H1 (cell line): ENCODE measurements around the gene GRIK1. TPM values are rescaled to one million over a fixed set of nuclear protein-coding genes. Genes with fewer than 3 reads are reported as not detected.

ENCODE experiments used
- CTCF ChIA-PET: fragments of 300-600 bp; sonication (Branson Sonifier 250); formaldehyde crosslinking; loops from one replicate; lab custom pipeline; 2021; ENCODE audit not compliant: partially characterized antibody; lab: Charles Lee
- POLR2A ChIA-PET: fragments of 300-600 bp; sonication (Branson Sonifier 250); formaldehyde crosslinking; loops from one replicate; lab custom pipeline; 2021; ENCODE audit warnings: inconsistent platforms; ENCODE audit not compliant: partially characterized antibody; lab: Charles Lee
- DNase-seq, 2 experiments: peaks; one replicate each; pipeline versions ENCODE4 v3.0.0 to v3.0.0-alpha.2; 2010 to 2022; ENCODE audit warnings: low spot score in 2 of 2, low read depth in 1 of 2, mixed read lengths in 1 of 2
- FAIRE-seq: peaks from 2 replicates; lab custom pipeline; 2011; peaks lifted over from hg19 to GRCh38; lab: Jason Lieb, UNC
- H2AFZ ChIP-seq: 2 replicates; pipeline ENCODE4 v1.8.1; 2012; ENCODE audit warnings: low read length, inconsistent platforms
- H2AK5ac ChIP-seq: 2 replicates; pipeline ENCODE4 v1.6.1; 2013; ENCODE audit warnings: low read depth, low read length
- H2BK120ac ChIP-seq: replicated peaks from 2 replicates; pipeline ENCODE3; 2013; ENCODE audit warnings: low read depth, low read length, inconsistent platforms
- H2BK12ac ChIP-seq: 2 replicates; pipeline ENCODE4 v1.6.1; 2013; ENCODE audit warnings: low read depth, low read length
- H2BK15ac ChIP-seq: 2 replicates; pipeline ENCODE4 v1.6.1; 2013; ENCODE audit warnings: low read length
- H2BK20ac ChIP-seq: 2 replicates; pipeline ENCODE4 v1.6.1; 2013; ENCODE audit warnings: low read length
- H2BK5ac ChIP-seq: 2 replicates; pipeline ENCODE4 v1.6.1; 2013; ENCODE audit warnings: low read depth, low read length
- H3K14ac ChIP-seq: 2 replicates; pipeline ENCODE4 v1.6.1; 2013; ENCODE audit warnings: inconsistent platforms; ENCODE audit not compliant: insufficient read length
- H3K18ac ChIP-seq: 2 replicates; pipeline ENCODE4 v1.6.1; 2013; ENCODE audit warnings: low read length; ENCODE audit errors: extremely low read depth
- H3K23ac ChIP-seq: 2 replicates; pipeline ENCODE4 v1.6.1; 2013; ENCODE audit warnings: inconsistent platforms; ENCODE audit not compliant: insufficient read length
- H3K23me2 ChIP-seq: 2 replicates; pipeline ENCODE4 v1.6.1; 2013; ENCODE audit warnings: low read depth, low read length
- H3K27ac ChIP-seq: 2 replicates; pipeline ENCODE4 v1.6.1; 2011; ENCODE audit warnings: low read depth, low read length, inconsistent platforms
- H3K27me3 ChIP-seq, 4 experiments: replicated peaks in 1 of 4; 1 replicate in 1 of 4; 2 replicates in 3 of 4; pipeline versions ENCODE4 v1.6.1 to v1.8.1; 2011 to 2013; ENCODE audit warnings: low read length in 3 of 4, mild to moderate bottlenecking in 3 of 4, inconsistent platforms in 2 of 4, mixed read lengths in 2 of 4, moderate library complexity in 1 of 4; ENCODE audit not compliant: control insufficient read depth in 3 of 4, insufficient read depth in 3 of 4; ENCODE audit errors: extremely low read depth in 1 of 4
- H3K36me3 ChIP-seq, 4 experiments: 2 replicates each; pipeline versions ENCODE4 v1.6.1 to v1.8.1; 2011 to 2013; ENCODE audit warnings: mild to moderate bottlenecking in 4 of 4, low read length in 3 of 4, moderate library complexity in 2 of 4, control low read depth in 1 of 4, inconsistent platforms in 1 of 4; ENCODE audit not compliant: insufficient read depth in 4 of 4, control insufficient read depth in 2 of 4
- H3K4ac ChIP-seq: replicated peaks from 2 replicates; pipeline ENCODE3; 2013; ENCODE audit warnings: low read length, low read depth, mixed read lengths, inconsistent platforms; ENCODE audit not compliant: insufficient read length
- H3K4me1 ChIP-seq, 4 experiments: replicated peaks in 1 of 4; 1 replicate in 1 of 4; 2 replicates in 3 of 4; pipeline versions ENCODE4 v1.6.1 to v1.8.1; 2011 to 2013; ENCODE audit warnings: low read length in 3 of 4, inconsistent platforms in 2 of 4, mixed read lengths in 1 of 4; ENCODE audit not compliant: insufficient read depth in 4 of 4, control insufficient read depth in 3 of 4
- H3K4me2 ChIP-seq, 2 experiments: 2 replicates each; pipeline versions ENCODE4 v1.6.1 to v1.8.1; 2011 to 2013; ENCODE audit warnings: low read depth in 2 of 2, low read length in 2 of 2, control low read depth in 1 of 2, inconsistent platforms in 1 of 2, mild to moderate bottlenecking in 1 of 2; ENCODE audit not compliant: insufficient read depth in 1 of 2
- H3K4me3 ChIP-seq, 4 experiments: fragments of 200-600, 300-600 bp in 1 of 4; sonication (generic), shearing (Covaris generic), sonication (Bioruptor Twin) in 1 of 4; 2 replicates each; pipeline versions ENCODE4 v1.5.1 to v1.8.1; 2011 to 2016; ENCODE audit warnings: low read length in 4 of 4, low read depth in 3 of 4, control low read depth in 2 of 4, inconsistent platforms in 2 of 4, mild to moderate bottlenecking in 2 of 4, mixed read lengths in 1 of 4, moderate library complexity in 1 of 4; ENCODE audit not compliant: insufficient read depth in 2 of 4; ENCODE audit errors: extremely low read depth in 1 of 4
- H3K56ac ChIP-seq: replicated peaks from 2 replicates; pipeline ENCODE3; 2013; ENCODE audit warnings: low read depth, mild to moderate bottlenecking, mixed read lengths, low read length, inconsistent platforms; ENCODE audit not compliant: insufficient read length
- H3K79me1 ChIP-seq: 2 replicates; pipeline ENCODE4 v1.6.1; 2013; ENCODE audit warnings: low read depth, low read length, control low read depth
- H3K79me2 ChIP-seq, 2 experiments: 2 replicates each; pipeline versions ENCODE4 v1.6.1 to v1.8.1; 2012 to 2013; ENCODE audit warnings: low read length in 2 of 2, mild to moderate bottlenecking in 2 of 2, inconsistent platforms in 1 of 2; ENCODE audit not compliant: insufficient read depth in 2 of 2, control insufficient read depth in 1 of 2
- H3K9ac ChIP-seq, 4 experiments: replicated peaks in 1 of 4; 1 replicate in 1 of 4; 2 replicates in 3 of 4; pipeline versions ENCODE4 v1.6.1 to v1.8.1; 2011 to 2013; ENCODE audit warnings: low read depth in 3 of 4, low read length in 3 of 4, control low read depth in 2 of 4, mild to moderate bottlenecking in 2 of 4, moderate library complexity in 2 of 4, inconsistent platforms in 1 of 4; ENCODE audit errors: extremely low read depth in 1 of 4
- H3K9me3 ChIP-seq, 2 experiments: 2 replicates each; pipeline versions ENCODE4 v1.6.1 to v1.8.1; 2012 to 2013; ENCODE audit warnings: mild to moderate bottlenecking in 2 of 2, moderate library complexity in 2 of 2, control low read depth in 1 of 2, inconsistent platforms in 1 of 2, low read depth in 1 of 2, low read length in 1 of 2, mixed read lengths in 1 of 2; ENCODE audit not compliant: insufficient read depth in 2 of 2
- H4K20me1 ChIP-seq, 2 experiments: replicated peaks in 1 of 2; 2 replicates each; pipeline versions ENCODE3 to v1.8.1; 2011 to 2013; ENCODE audit warnings: inconsistent platforms in 2 of 2, low read length in 2 of 2, mild to moderate bottlenecking in 1 of 2; ENCODE audit not compliant: insufficient read depth in 2 of 2, control insufficient read depth in 1 of 2
- H4K5ac ChIP-seq: 2 replicates; pipeline ENCODE4 v1.6.1; 2013; ENCODE audit warnings: low read length, low read depth, mixed read lengths, inconsistent platforms; ENCODE audit not compliant: insufficient read length
- H4K8ac ChIP-seq: 2 replicates; pipeline ENCODE4 v1.8.0; 2013; ENCODE audit warnings: mild to moderate bottlenecking, moderate library complexity, low read length, inconsistent platforms; ENCODE audit not compliant: insufficient read depth; ENCODE audit errors: extremely low read depth
- H4K91ac ChIP-seq: replicated peaks from 2 replicates; pipeline ENCODE3; 2013; ENCODE audit warnings: low read length, mixed read lengths, inconsistent platforms; ENCODE audit not compliant: insufficient read length
- ATF3 ChIP-seq: IDR thresholded peaks from 2 replicates; pipeline ENCODE4 v1.6.1; 2011; ENCODE audit warnings: low read depth, mild to moderate bottlenecking, low read length; ENCODE audit not compliant: insufficient read depth
- CBX5 ChIP-seq: fragments of 300-800, 300-1000 bp; sonication (generic); IDR thresholded peaks from 2 replicates; pipeline ENCODE4 v1.7.1; 2016; ENCODE audit warnings: antibody characterized with exemption, low read length, low read depth
- CREB1 ChIP-seq: IDR thresholded peaks from 2 replicates; pipeline ENCODE4 v1.6.1; 2012; ENCODE audit warnings: inconsistent platforms
- EZH2 ChIP-seq: fragments of 200-600 bp; sonication (generic); IDR thresholded peaks from 2 replicates; pipeline ENCODE4 v1.7.1; 2012; ENCODE audit warnings: low read depth, mild to moderate bottlenecking, moderate library complexity, low read length, inconsistent platforms; ENCODE audit not compliant: severe bottlenecking
- JUND ChIP-seq: IDR thresholded peaks from 2 replicates; pipeline ENCODE4 v1.6.1; 2011; ENCODE audit warnings: mild to moderate bottlenecking, improper control_type of control experiment, low read length
- PHF8 ChIP-seq: fragments of 200-600 bp; sonication (generic); conservative IDR thresholded peaks from 2 replicates; pipeline ENCODE4 v1.7.1; 2012; ENCODE audit warnings: low read depth, mild to moderate bottlenecking, inconsistent platforms, low read length, moderate library complexity
- SRF ChIP-seq: IDR thresholded peaks from 2 replicates; pipeline ENCODE4 v1.6.1; 2011; ENCODE audit warnings: mild to moderate bottlenecking, low read depth, low read length, moderate library complexity
- SUZ12 ChIP-seq: fragments of 200-600 bp; sonication (generic); IDR thresholded peaks from 2 replicates; pipeline ENCODE4 v1.6.1; 2012; ENCODE audit warnings: mild to moderate bottlenecking, inconsistent platforms, low read length, moderate library complexity, mixed read lengths
- YY1 ChIP-seq: IDR thresholded peaks from 2 replicates; pipeline ENCODE4 v1.6.1; 2011; ENCODE audit warnings: low read depth, mild to moderate bottlenecking, low read length
- WGBS, 2 experiments: shearing (Covaris generic) in 1 of 2; methylation state at CpG; one replicate each; pipeline versions ENCODE4 v1.1.6 to v1.1.7; 2013 to 2015; ENCODE audit warnings: low lambda C conversion rate in 2 of 2, mixed read lengths in 2 of 2, inconsistent platforms in 1 of 2, low coverage in 1 of 2, missing lambda C conversion rate in 1 of 2; ENCODE audit not compliant: insufficient replicate concordance in 2 of 2, insufficient coverage in 1 of 2, insufficient read length in 1 of 2; ENCODE audit errors: extremely low coverage in 1 of 2, missing lambda C conversion rate in 1 of 2; 5-methylcytosine and 5-hydroxymethylcytosine counted together
- long read RNA-seq, 2 experiments: library from RNA in 1 of 2; library from capped mRNA in 1 of 2; stranded (forward); transcript quantifications; one replicate each; pipeline ENCODE4 v2.0.0, GENCODE V29; 2021; ENCODE audit warnings: inconsistent platforms in 1 of 2
- polyA minus RNA-seq, 3 experiments: library from RNA; depleted of rRNA, polyadenylated mRNA; stranded (reverse); fragments of >200 nt; gene quantifications; 1 replicate in 2 of 3; 2 replicates in 1 of 3; pipeline ENCODE4 v1.2.3, GENCODE V29; 2011
- polyA plus RNA-seq, 7 experiments: library from polyadenylated mRNA; depleted of rRNA in 3 of 7; stranded (reverse) in 5 of 7; unstranded in 2 of 7; fragments of >200 nt in 5 of 7; fragments of 200-250 nt in 2 of 7; gene quantifications; 1 replicate in 5 of 7; 2 replicates in 1 of 7; 4 replicates in 1 of 7; pipeline versions ENCODE4 v1.2.1 to v1.2.3, GENCODE V29; 2011 to 2013; ENCODE audit warnings: missing spikeins in 2 of 7, mixed read lengths in 2 of 7
- total RNA-seq: library from RNA; stranded (reverse); fragmentation: NEBNext Ultra II Directional; extraction: Animal tissue kit (Norgen Biotek cat#: 25700); gene quantifications from 2 replicates; pipeline ENCODE4 v1.2.1, GENCODE V29; 2021
- TF ChIP-seq, protein P1 (sequence below): IDR thresholded peaks from 2 replicates; pipeline ENCODE4 v1.6.1; 2012; ENCODE audit warnings: low read length, inconsistent platforms

Gene GRIK1
- total RNA-seq = 0.32 TPM in 1 of 2 replicates, not detected in the other
- polyA plus RNA-seq (2011; rRNA removed) = 0.11 and 0.19 TPM in 2 replicates
- 0.22 TPM for polyA plus RNA-seq (2011; cell fraction: cytosol; rRNA removed)
- polyA plus RNA-seq (2011; cell fraction: nucleus; rRNA removed) = 0.30 TPM
- polyA plus RNA-seq (2012, experiment 1 of 2) = 0.07 to 0.27 TPM in 2 of 4 replicates, not detected in the others
- not detected for polyA plus RNA-seq (2012, experiment 2 of 2)
- not detected for polyA plus RNA-seq (2013, experiment 1 of 2)
- 0.04 TPM for polyA plus RNA-seq (2013, experiment 2 of 2)
- 0.19 and 0.49 TPM in 2 replicates for polyA minus RNA-seq (2011; rRNA and poly(A)+ RNA removed)
- polyA minus RNA-seq (2011; cell fraction: cytosol; rRNA and poly(A)+ RNA removed) = 1.0 TPM
- 0.80 TPM for polyA minus RNA-seq (2011; cell fraction: nucleus; rRNA and poly(A)+ RNA removed)
- long read RNA-seq, experiment 1 = 0 reads
- long read RNA-seq, experiment 2 = 0 reads

DNA sequence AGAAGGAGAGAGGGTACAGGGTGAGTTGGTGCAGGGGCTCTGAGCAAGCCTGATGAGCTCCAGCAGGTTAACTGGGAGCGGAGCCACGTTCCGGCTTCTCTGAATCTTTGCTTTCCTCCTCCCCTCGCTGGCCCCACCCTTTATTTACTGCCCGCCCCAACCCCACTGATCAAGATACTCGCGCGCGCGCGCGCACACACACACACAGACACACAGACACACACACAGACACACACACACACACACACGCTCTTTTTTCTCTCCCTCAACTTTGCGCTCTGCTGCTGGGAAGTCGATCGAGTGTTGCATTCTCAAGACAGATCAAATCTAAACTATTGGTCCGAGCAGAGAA, at the start of gene GRIK1:
Gene GRIK1, minus strand, starts transcription at position 73 of the 352 bp plus-strand sequence.
- Histone ChIP-seq H3K27me3 (peaks cover 20 to 44% (median 36%) of the 10 kb centered on the region in 4 experiments), H3K4me3 (peak within 1 kb of the TSS; percentile 71 to 89 (median 76)), H3K23me2 (peaks cover 11% of the 10 kb centered on the region), H2BK12ac (no peak within 1 kb of the TSS), H3K9me3 (no peaks in the 10 kb centered on the region), H2BK15ac (no peak within 1 kb of the TSS), H3K4me2 (peak within 1 kb of the TSS; percentile 98 to 99), H2BK5ac (no peak within 1 kb of the TSS)
- no peak for FAIRE-seq
- no peak for TF ChIP-seq YY1
- TF ChIP-seq, protein P1, sequence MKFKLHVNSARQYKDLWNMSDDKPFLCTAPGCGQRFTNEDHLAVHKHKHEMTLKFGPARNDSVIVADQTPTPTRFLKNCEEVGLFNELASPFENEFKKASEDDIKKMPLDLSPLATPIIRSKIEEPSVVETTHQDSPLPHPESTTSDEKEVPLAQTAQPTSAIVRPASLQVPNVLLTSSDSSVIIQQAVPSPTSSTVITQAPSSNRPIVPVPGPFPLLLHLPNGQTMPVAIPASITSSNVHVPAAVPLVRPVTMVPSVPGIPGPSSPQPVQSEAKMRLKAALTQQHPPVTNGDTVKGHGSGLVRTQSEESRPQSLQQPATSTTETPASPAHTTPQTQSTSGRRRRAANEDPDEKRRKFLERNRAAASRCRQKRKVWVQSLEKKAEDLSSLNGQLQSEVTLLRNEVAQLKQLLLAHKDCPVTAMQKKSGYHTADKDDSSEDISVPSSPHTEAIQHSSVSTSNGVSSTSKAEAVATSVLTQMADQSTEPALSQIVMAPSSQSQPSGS = no peak
- no peak for TF ChIP-seq JUND
- peak; percentile 12; the same call in 1 of the 2 replicates for TF ChIP-seq SUZ12
- TF ChIP-seq CREB1 = no peak
- no peak for TF ChIP-seq SRF
- TF ChIP-seq CBX5 = no peak
- TF ChIP-seq EZH2 = peak; percentile 36
- no peak for TF ChIP-seq PHF8
- no peak for TF ChIP-seq ATF3
- TF ChIP-seq, all 59 proteins: peak for 2
- H3K18ac ChIP-seq = peak within 1 kb of the TSS; percentile 9; the same call in 1 of the 2 replicates
- 2% methylated on average over 17 of the region's 17 CpGs; no CpG with 5 or more reads in 1 of the 2 experiments for WGBS, 2 experiments
- no peak within 1 kb of the TSS for H4K5ac ChIP-seq
- H3K4ac ChIP-seq = no peak within 1 kb of the TSS
- H3K4me1 ChIP-seq = peaks cover 0 to 1% (median 0%) of the 10 kb centered on the region in 4 experiments; a peak in 1 of 7 replicates
- CTCF ChIA-PET = interaction anchor here (1.7 to 1.8 kb wide), 2 partner anchors 9 to 11 kb away, joined by 5 to 7 read pairs; no protein-coding TSS in a partner anchor
- H3K14ac ChIP-seq = no peak within 1 kb of the TSS
- POLR2A ChIA-PET = no interaction called here
- H2AK5ac ChIP-seq = no peak within 1 kb of the TSS
- H3K36me3 ChIP-seq = no peaks in the 10 kb centered on the region
- H4K8ac ChIP-seq = no peak within 1 kb of the TSS; the same call in none of the 2 replicates
- no peak within 1 kb of the TSS for H3K23ac ChIP-seq
- no peak within 1 kb of the TSS for H2BK120ac ChIP-seq
- DNase-seq = no peak
- H4K91ac ChIP-seq = no peak within 1 kb of the TSS
- H3K9ac ChIP-seq = peak within 1 kb of the TSS in 1 of 4 experiments; percentile 79; a peak in 2 of 7 replicates
- no peak within 1 kb of the TSS for H2BK20ac ChIP-seq
- H4K20me1 ChIP-seq = no peaks in the 10 kb centered on the region
- H3K56ac ChIP-seq = no peak within 1 kb of the TSS
- H3K79me1 ChIP-seq = no peaks in the 10 kb centered on the region
- H3K27ac ChIP-seq = no peak within 1 kb of the TSS
- H3K79me2 ChIP-seq = no peaks in the 10 kb centered on the region
- H2AFZ ChIP-seq = peak within 1 kb of the TSS; percentile 99
